ENCODE results near the gene STIP1.

GRCh38 chr11:64237484-64237951 lies 51.5 kb downstream of the STIP1 start:
- TF ChIP-seq CTCF (IDR thresholded peaks at IDR 0.05) = no peak
- TF ChIP-seq POLR2A (IDR thresholded peaks at IDR 0.05) = no peak

Data from lower leg skin (tissue), 3 donors.